NOMO-1 treated with dmso at 0.1 percent for 144 hours (cell line): ENCODE results near the gene GPR42.

Source experiments
- DNase-seq: peaks from one replicate; lab custom pipeline; 2025; ENCODE audit not compliant: unreplicated experiment; lab: John Stamatoyannopoulos, UW

The GPR42 gene

GRCh38 chr19:35417713-35418534, 47.1 kb downstream of the GPR42 start:
- no peak for DNase-seq

- DNase-seq: no peak
Measured at GRCh38 chr19:35419046-35419445, 48.2 kb downstream of the GPR42 start.

GRCh38 chr19:35419805-35420204, 48.9 kb downstream of the GPR42 start:
- no peak for DNase-seq

GRCh38 chr19:35421362-35421761, 50.5 kb downstream of the GPR42 start:
- no peak for DNase-seq
